ENCODE data around the gene NPM3. TPM values are rescaled to one million over a fixed set of nuclear protein-coding genes. Genes with fewer than 3 reads are reported as not detected.

The NPM3 gene
- total and polyA plus RNA-seq, 2 of the 4 experiments (the other 2 are of a cell fraction) = 84.1 to 112 TPM

GRCh38 chr10:101770331-101771215 is 12.7 kb downstream of the NPM3 start:
- Histone ChIP-seq H3K14ac (replicated peaks; ENCODE audit: low read depth, low read length) (no peak overlapping the region), H4K8ac (ENCODE audit: low read depth in 2 of 2, low read length in 2 of 2) (no peak overlapping the region), H3K56ac (ENCODE audit: extremely low read depth, insufficient read depth, low read length) (no peak overlapping the region), H4K5ac (ENCODE audit: low read depth, low read length) (no peak overlapping the region), H2AK5ac (ENCODE audit: low read depth, low read length) (no peak overlapping the region), H2AFZ (replicated peaks; ENCODE audit: low read length, poor library complexity) (no peak overlapping the region), H3K4me3 (ENCODE audit: insufficient read depth, low read depth, low read length) (no peak overlapping the region), H3K18ac (ENCODE audit: low read depth, low read length) (no peak overlapping the region), H3K9ac (ENCODE audit: low read depth, low read length) (no peak overlapping the region), H3K9me3 (ENCODE audit: control insufficient read depth, insufficient read depth, low read length) (no peaks in the 10 kb centered on the region; the same call in 1 of the 2 replicates), H2BK20ac (ENCODE audit: low read depth, low read length) (no peak overlapping the region), H3K9me1 (ENCODE audit: insufficient read depth, low read length) (no peaks in the 10 kb centered on the region), H3K27me3 (ENCODE audit: control insufficient read depth, insufficient read depth, low read length) (peaks cover 93% of the 10 kb centered on the region), H2BK5ac (ENCODE audit: low read depth, low read length, poor library complexity, severe bottlenecking) (no peak overlapping the region), H2AK9ac (replicated peaks; ENCODE audit: low read depth, low read length, poor library complexity) (no peak overlapping the region), H3K27ac (ENCODE audit: insufficient read depth, low read length) (no peak overlapping the region), H3K79me1 (ENCODE audit: low read depth in 1 of 2, low read length in 2 of 2) (no peaks in the 10 kb centered on the region), H3K4ac (ENCODE audit: low read depth, low read length) (no peak overlapping the region), H3K36me3 (ENCODE audit: control insufficient read depth, insufficient read depth, low read length) (no peaks in the 10 kb centered on the region), H3K23ac (ENCODE audit: low read depth, low read length) (no peak overlapping the region), H4K20me1 (ENCODE audit: insufficient read depth, low read length) (no peaks in the 10 kb centered on the region), H3K4me2 (ENCODE audit: low read depth, low read length) (no peak overlapping the region), H2BK15ac (ENCODE audit: low read depth, low read length) (no peak overlapping the region), H3K4me1 (ENCODE audit: control insufficient read depth, insufficient read depth, low read length) (peaks cover 2% of the 10 kb centered on the region; the same call in 1 of the 2 replicates), H4K91ac (ENCODE audit: insufficient read depth, low read depth, low read length) (no peak overlapping the region), H2BK120ac (ENCODE audit: low read depth, low read length) (no peak overlapping the region)
- dilution Hi-C loops (cut with HindIII; ENCODE audit: low sequenced_read_pairs, unreplicated experiment) = no loop called here
- BruUV-seq (replicated peaks) = no TSS peak
- ATAC-seq (ENCODE audit: low read depth) = no peak
- DNase-seq = no peak
- 71% methylated on average over 17 of the region's 41 CpGs; no CpG with 5 or more reads in 1 of the 2 experiments for WGBS, 2 experiments (ENCODE audit: extremely low coverage in 2 of 2, insufficient read length in 1 of 2)
- POLR2A ChIA-PET (ENCODE audit: unreplicated experiment) = no interaction called here
- TF ChIP-seq POLR2A (IDR thresholded peaks at IDR 0.05; ENCODE audit: low read depth, low read length) (no peak), USF2 (IDR thresholded peaks at IDR 0.05; ENCODE audit: low read depth, low read length) (no peak), CEBPB (IDR thresholded peaks at IDR 0.05; ENCODE audit: low read depth, low read length) (no peak), MAFK (IDR thresholded peaks at IDR 0.05; ENCODE audit: low read depth, low read length) (no peak), BHLHE40 (IDR thresholded peaks at IDR 0.05; ENCODE audit: low read depth, low read length) (no peak), FOS (IDR thresholded peaks at IDR 0.05; ENCODE audit: low read depth, low read length) (no peak), NFE2L2 (IDR thresholded peaks at IDR 0.05; ENCODE audit: low read depth, low read length) (no peak), MAZ (IDR thresholded peaks at IDR 0.05; ENCODE audit: borderline replicate concordance, low read depth, low read length) (no peak)
- intact Hi-C loops (cut with micrococcal nuclease) = no loop called here
- CTCF ChIA-PET = no interaction called here
- in situ Hi-C loops (cut with MboI; ENCODE audit: low sequenced_read_pairs) = no loop called here
